ENCODE results near the gene TMPRSS15.

- TF ChIP-seq CTCF (IDR thresholded peaks at IDR 0.05) (no peak), EP300 (IDR thresholded peaks at IDR 0.05) (no peak)
Observed at GRCh38 chr21:18253799-18254198, 149.8 kb downstream of the TMPRSS15 start.

All from upper lobe of left lung (tissue), 4 donors.